Dermis lymphatic vessel endothelial cell (primary cell): Measurements from ENCODE around the gene LMOD3. TPM values are rescaled to one million over a fixed set of nuclear protein-coding genes. Genes with fewer than 3 reads are reported as not detected.

Experiments used
- total RNA-seq: library from RNA; depleted of rRNA; stranded (reverse); fragments of >200 nt; gene quantifications from 2 replicates; pipeline ENCODE4 v1.2.1, GENCODE V29; 2014

LMOD3 gene
- total RNA-seq, result not detected in 2 replicates

GRCh38 chr3:69122403-69122802 lies at the start of gene LMOD3:
Gene LMOD3 (minus strand): TSS chr3:69122595. CDS start chr3:69122386, 209 bp downstream.

GRCh38 chr3:69084326-69085167 lies 37.8 kb downstream of the LMOD3 start, which contains the start of gene ARL6IP5:
Gene ARL6IP5 (plus strand): TSS chr3:69084937. CDS start chr3:69085048, 111 bp downstream.

GRCh38 chr3:69080233-69080920 lies 42.0 kb downstream of the LMOD3 start, which contains the start of gene UBA3:
Gene UBA3 (minus strand): TSS chr3:69080365. CDS start chr3:69080353, 12 bp downstream.

Other genes with a start within 250 kb of the LMOD3 start
- gene TAFA4, start 190.0 kb downstream of the LMOD3 start, total RNA-seq, result not detected in 2 replicates
- 39.4 and 40.2 TPM in 2 replicates for gene EOGT, start 108.9 kb downstream of the LMOD3 start, total RNA-seq
- gene TMF1, start 70.3 kb downstream of the LMOD3 start, total RNA-seq, result 23.7 and 30.0 TPM in 2 replicates
- 68.5 and 71.1 TPM in 2 replicates for gene UBA3, start 42.2 kb downstream of the LMOD3 start, total RNA-seq
- 63.1 and 65.5 TPM in 2 replicates for gene ARL6IP5, start 37.7 kb downstream of the LMOD3 start, total RNA-seq